Esophagus squamous epithelium (tissue), 4 donors: Measurements from ENCODE around the gene TRAM2.

Experiments used
- CTCF ChIP-seq, 6 experiments: fragments of 450-650 bp in 4 of 6; fragments of 200-600 bp in 2 of 6; sonication (generic) in 2 of 6; IDR thresholded peaks; one replicate each; pipeline ENCODE4 v1.5.1; 2016 to 2019; ENCODE audit warnings: antibody characterized with exemption in 6 of 6, mild to moderate bottlenecking in 4 of 6, moderate library complexity in 4 of 6
- POLR2A ChIP-seq, 4 donors: fragments of 450-650 bp; IDR thresholded peaks; one replicate each; pipeline ENCODE4 v1.6.1; 2017; ENCODE audit warnings: antibody characterized with exemption in 4 of 4, mild to moderate bottlenecking in 4 of 4, moderate library complexity in 3 of 4

GRCh38 chr6:52550870-52551269, 26.0 kb downstream of the TRAM2 start:
- TF ChIP-seq CTCF (IDR thresholded peaks at IDR 0.05) = no peak
- no peak for TF ChIP-seq POLR2A (IDR thresholded peaks at IDR 0.05)
